Small intestine (tissue), 7 donors: ENCODE measurements around the gene CNOT4. TPM values are rescaled to one million over a fixed set of nuclear protein-coding genes. Genes with fewer than 3 reads are reported as not detected.

Experiments
- DNase-seq, 2 donors: peaks; one replicate each; pipeline versions ENCODE4 v3.0.0 to v3.0.0-alpha.2; 2013
- FAIRE-seq: peaks from 2 replicates; lab custom pipeline; 2012; peaks lifted over from hg19 to GRCh38; lab: Jason Lieb, UNC
- H3K27ac ChIP-seq, 3 donors: one replicate each; pipeline ENCODE4 v1.5.1; 2013; ENCODE audit warnings: low read length in 2 of 3, mild to moderate bottlenecking in 2 of 3, control low read depth in 1 of 3, inconsistent platforms in 1 of 3, low read depth in 1 of 3, moderate library complexity in 1 of 3
- H3K27me3 ChIP-seq, 3 donors: one replicate each; pipeline ENCODE4 v1.6.1; 2013; ENCODE audit warnings: low read length in 3 of 3, inconsistent platforms in 1 of 3; ENCODE audit not compliant: control insufficient read depth in 3 of 3, insufficient read depth in 3 of 3
- H3K36me3 ChIP-seq, 3 donors: one replicate each; pipeline ENCODE4 v1.6.1; 2013; ENCODE audit warnings: low read length in 3 of 3, inconsistent platforms in 1 of 3, low read depth in 1 of 3, mild to moderate bottlenecking in 1 of 3, moderate library complexity in 1 of 3; ENCODE audit not compliant: control insufficient read depth in 3 of 3, insufficient read depth in 2 of 3
- H3K4me1 ChIP-seq, 3 donors: one replicate each; pipeline ENCODE4 v1.6.1; 2013; ENCODE audit warnings: low read length in 2 of 3, inconsistent platforms in 1 of 3, low read depth in 1 of 3, mild to moderate bottlenecking in 1 of 3, moderate library complexity in 1 of 3; ENCODE audit not compliant: control insufficient read depth in 3 of 3, insufficient read depth in 2 of 3
- H3K4me3 ChIP-seq, 3 donors: one replicate each; pipeline ENCODE4 v1.5.1; 2013; ENCODE audit warnings: low read length in 3 of 3, control low read depth in 1 of 3, inconsistent platforms in 1 of 3, low read depth in 1 of 3, mild to moderate bottlenecking in 1 of 3, moderate library complexity in 1 of 3
- H3K9me3 ChIP-seq, 2 donors: one replicate each; pipeline ENCODE4 v1.6.1; 2013; ENCODE audit warnings: low read depth in 1 of 2, low read length in 1 of 2; ENCODE audit not compliant: control insufficient read depth in 2 of 2, insufficient read depth in 1 of 2
- WGBS, 3 donors: extraction: QIAGEN DNeasy Blood & Tissue Kit; methylation state at CpG; one replicate each; pipeline ENCODE4 v1.1.7; 2013; 5-methylcytosine and 5-hydroxymethylcytosine counted together
- polyA plus RNA-seq, 4 donors: library from polyadenylated mRNA; stranded (reverse) in 3 of 4; unstranded in 1 of 4; fragments of 200-250 nt in 3 of 4; fragments of 120-200 nt in 1 of 4; gene quantifications; one replicate each; pipeline versions ENCODE4 v1.2.1 to v1.2.3, GENCODE V29; 2013
- donor health status: healthy with polysubstance abuse.
- donor health status: control.
- donor health status: control.
- donor health status: Bipolar disorder and iron deficiency.
- donor health status: healthy.

CNOT4 gene
- polyA plus RNA-seq, 4 donors: 5.1 to 19.3 (median 6.2) TPM

DNA sequence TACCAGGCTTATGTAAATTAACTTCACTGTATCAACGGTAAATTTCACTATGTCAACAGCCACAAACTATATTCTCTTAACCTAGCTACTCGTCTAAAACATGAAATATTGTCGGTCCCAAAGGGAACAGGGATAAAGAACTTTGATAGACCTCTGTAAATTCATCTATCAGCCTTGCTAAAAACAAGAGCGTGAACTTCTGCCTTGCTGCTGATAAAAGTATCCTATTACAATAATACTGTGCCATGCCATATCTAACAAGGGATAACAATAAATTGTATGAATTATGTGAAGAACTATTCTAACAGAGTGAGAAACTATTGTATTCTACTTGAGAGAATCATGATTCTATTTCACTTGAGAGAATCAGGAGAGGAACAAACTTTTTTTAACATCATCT is 117.2 kb downstream of the CNOT4 start:
- WGBS, 3 donors: 78 to 85% (median 79%) methylated on average over 4 of the region's 4 CpGs
- H3K36me3 ChIP-seq: peaks cover 4 to 11% (median 8%) of the 10 kb centered on the region in 3 donors
- H3K27ac ChIP-seq: no peak overlapping the region

DNA sequence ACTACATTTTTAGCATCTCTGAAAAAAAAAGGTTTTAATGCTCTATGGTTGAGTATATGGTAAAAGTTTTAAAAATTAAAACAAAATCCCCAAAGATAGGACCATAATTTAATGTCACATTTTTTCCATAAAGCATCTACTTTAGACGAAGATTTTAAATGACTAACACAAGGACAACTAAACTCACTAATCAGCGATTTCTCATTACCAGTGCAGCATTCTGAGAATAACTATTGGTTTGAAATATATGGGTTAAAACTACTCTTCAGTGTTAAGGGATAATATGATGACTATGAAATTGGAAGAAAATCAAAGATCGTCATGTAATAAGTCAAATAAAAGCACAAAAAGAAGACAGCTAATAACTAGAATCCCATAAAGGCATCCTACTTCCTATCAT is 118.4 kb downstream of the CNOT4 start:
- WGBS, 3 donors: 87 to 89% (median 88%) methylated on average over 3 of the region's 3 CpGs
- no peak for DNase-seq
- FAIRE-seq: no peak
- Histone ChIP-seq H3K4me1 (no peaks in the 10 kb centered on the region), H3K27ac (no peak overlapping the region), H3K27me3 (no peaks in the 10 kb centered on the region), H3K9me3 (no peaks in the 10 kb centered on the region), H3K4me3 (no peak overlapping the region), H3K36me3 (peaks cover 4 to 11% (median 8%) of the 10 kb centered on the region in 3 donors)

More for the DNA sequence above, 117.2 kb downstream of the CNOT4 start:
- no peaks in the 10 kb centered on the region for H3K9me3 ChIP-seq
- DNase-seq (no peak), FAIRE-seq (no peak)
- no peak overlapping the region for H3K4me3 ChIP-seq
- no peaks in the 10 kb centered on the region for H3K4me1 ChIP-seq
- no peaks in the 10 kb centered on the region for H3K27me3 ChIP-seq

DNA sequence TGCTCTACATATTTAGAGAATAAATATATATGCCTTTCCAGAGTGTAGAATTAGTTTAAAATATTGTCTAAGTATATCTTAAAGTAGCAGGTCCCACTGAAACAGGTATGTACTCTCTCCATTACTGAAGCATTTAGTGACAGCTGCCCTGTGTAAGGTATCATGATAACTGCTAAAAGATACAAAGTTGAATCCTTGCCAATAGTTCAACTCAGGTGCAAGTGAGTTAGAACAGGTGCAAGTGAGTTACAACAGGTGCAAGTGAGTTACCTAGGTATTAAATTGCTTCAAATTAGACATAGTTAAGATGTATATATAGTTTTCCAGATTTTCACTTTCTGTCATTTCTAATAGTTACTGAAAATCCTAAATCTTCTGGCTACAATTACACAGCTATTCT is 119.1 kb downstream of the CNOT4 start:
- Histone ChIP-seq H3K4me3 (no peak overlapping the region), H3K27ac (no peak overlapping the region), H3K4me1 (no peaks in the 10 kb centered on the region), H3K27me3 (no peaks in the 10 kb centered on the region), H3K9me3 (no peaks in the 10 kb centered on the region), H3K36me3 (peaks cover 4 to 11% (median 8%) of the 10 kb centered on the region in 3 donors)
- FAIRE-seq (no peak), DNase-seq (peak in 1 of 2 donors; percentile 9)

DNA sequence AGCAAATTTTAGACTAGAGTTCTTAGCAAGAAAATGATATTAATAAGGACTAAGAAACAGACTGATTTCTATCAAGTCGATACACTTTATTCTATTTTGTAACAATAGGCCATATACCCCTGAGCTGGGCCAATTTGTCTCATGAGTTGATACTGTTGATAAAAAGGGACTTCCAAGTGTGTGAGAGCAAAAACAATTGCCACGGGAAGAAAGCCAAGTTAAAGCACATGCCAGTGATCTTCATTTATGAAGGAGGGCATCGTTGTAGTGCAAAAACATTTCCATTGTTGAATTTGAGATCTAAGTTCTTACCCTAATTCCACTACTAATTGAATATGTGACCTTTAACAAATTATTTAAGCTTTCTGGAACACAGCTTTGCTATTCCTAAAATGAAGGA is 119.9 kb downstream of the CNOT4 start:
- DNase-seq: no peak
- Histone ChIP-seq H3K27me3 (no peaks in the 10 kb centered on the region), H3K27ac (no peak overlapping the region), H3K4me1 (no peaks in the 10 kb centered on the region), H3K36me3 (peaks cover 6 to 8% (median 7%) of the 10 kb centered on the region in 3 donors), H3K4me3 (no peak overlapping the region), H3K9me3 (no peaks in the 10 kb centered on the region)
- WGBS, 3 donors: 38 to 67% (median 50%) methylated on average over 3 of the region's 3 CpGs
- FAIRE-seq: no peak

DNA sequence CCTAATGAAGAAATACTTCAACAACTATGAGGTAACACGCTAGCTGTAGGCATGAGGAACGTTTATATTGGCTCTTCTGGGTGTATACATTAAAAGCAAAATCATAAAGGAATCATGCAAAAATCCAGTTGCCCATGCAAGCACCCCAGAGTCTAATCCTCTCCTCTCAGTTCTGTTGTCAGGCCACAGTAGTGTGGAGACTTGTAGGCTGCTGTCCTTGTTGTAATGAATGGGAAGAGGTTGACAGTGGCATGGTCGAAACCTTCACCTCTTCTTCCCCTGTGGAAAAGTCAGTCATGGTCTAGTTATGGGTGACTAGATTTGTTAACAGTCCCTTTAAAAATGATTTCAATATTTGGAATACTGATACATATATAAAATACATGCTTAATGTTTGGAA is 121.3 kb downstream of the CNOT4 start:
- Histone ChIP-seq H3K9me3 (no peaks in the 10 kb centered on the region), H3K36me3 (peaks cover 0 to 4% (median 3%) of the 10 kb centered on the region in 3 donors), H3K4me3 (no peak overlapping the region), H3K27me3 (no peaks in the 10 kb centered on the region), H3K4me1 (no peaks in the 10 kb centered on the region), H3K27ac (no peak overlapping the region)
- DNase-seq (no peak), FAIRE-seq (no peak)
- 87 to 95% (median 90%) methylated on average over 3 of the region's 3 CpGs for WGBS, 3 donors

DNA sequence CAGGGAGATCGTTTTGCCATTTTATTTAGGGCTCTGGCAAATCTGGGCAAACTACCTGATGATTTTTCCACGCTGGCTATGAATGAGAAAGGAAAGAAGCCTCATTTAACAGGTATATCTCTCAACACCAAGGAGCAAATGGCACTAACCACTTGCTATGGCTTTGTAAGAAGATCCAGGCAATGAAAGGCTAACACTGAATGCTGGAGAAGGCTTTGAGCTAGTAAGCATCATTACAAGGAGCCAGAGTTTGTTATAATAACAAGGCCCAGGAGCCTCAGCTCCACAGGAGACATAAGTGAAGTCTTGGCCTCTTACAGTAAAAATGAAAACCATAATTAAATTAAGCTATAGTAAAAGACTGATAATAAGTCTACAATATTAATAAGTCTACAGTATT is 123.1 kb downstream of the CNOT4 start:
- no peaks in the 10 kb centered on the region for H3K27me3 ChIP-seq
- 90 to 91% (median 90%) methylated on average over 2 of the region's 2 CpGs for WGBS, 3 donors
- H3K27ac ChIP-seq: no peak overlapping the region
- H3K4me3 ChIP-seq: no peak overlapping the region
- peaks cover 0 to 2% (median 0%) of the 10 kb centered on the region in 3 donors for H3K4me1 ChIP-seq
- FAIRE-seq: no peak
- no peaks in the 10 kb centered on the region for H3K9me3 ChIP-seq
- DNase-seq: no peak
- peaks cover 0 to 4% (median 3%) of the 10 kb centered on the region in 3 donors for H3K36me3 ChIP-seq

DNA sequence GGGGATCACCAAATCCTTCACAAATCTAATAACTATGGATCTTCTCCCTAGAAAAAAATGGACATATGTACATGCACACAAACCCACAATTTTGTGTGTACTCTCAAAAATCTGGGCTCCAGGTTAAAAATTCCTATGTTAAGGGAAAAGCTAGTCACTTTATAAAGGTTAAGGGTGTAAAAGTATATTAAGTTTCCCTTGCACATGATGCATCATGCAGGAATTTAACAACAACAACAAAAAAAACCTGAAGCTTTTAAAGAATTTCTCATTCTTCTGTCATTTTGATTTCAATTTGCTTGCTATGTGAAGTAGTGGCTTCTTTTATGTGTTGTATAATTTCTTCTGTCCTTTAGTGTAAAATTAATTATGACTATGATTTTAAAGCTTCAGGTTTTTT is 123.7 kb downstream of the CNOT4 start:
- H3K27ac ChIP-seq: no peak overlapping the region
- FAIRE-seq: no peak
- H3K4me1 ChIP-seq: peaks cover 0 to 8% (median 0%) of the 10 kb centered on the region in 3 donors
- no peaks in the 10 kb centered on the region for H3K9me3 ChIP-seq
- H3K27me3 ChIP-seq: no peaks in the 10 kb centered on the region
- no peak for DNase-seq
- H3K36me3 ChIP-seq: peaks cover 0 to 4% (median 3%) of the 10 kb centered on the region in 3 donors
- H3K4me3 ChIP-seq: no peak overlapping the region

DNA sequence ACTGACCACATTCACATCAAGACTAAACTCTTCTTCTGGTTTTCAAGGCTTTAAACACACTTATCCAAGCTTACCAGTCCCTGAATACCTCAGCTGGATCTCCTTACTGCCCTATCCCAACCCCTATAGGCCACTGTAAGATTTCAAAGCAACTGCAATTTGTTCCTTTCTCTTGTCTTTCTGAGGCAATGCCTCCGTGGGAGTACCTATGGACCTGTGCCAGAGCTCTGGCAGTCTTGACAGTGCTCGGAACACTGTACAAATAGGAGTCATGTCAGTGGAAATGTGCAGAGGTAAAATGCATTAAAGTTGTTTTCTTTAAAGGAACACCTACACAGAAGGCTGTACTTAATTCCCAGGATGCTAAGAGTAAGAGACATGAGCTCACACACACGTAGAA is 124.7 kb downstream of the CNOT4 start:
- 82 to 85% (median 83%) methylated on average over 3 of the region's 3 CpGs for WGBS, 3 donors
- FAIRE-seq (no peak), DNase-seq (no peak)

DNA sequence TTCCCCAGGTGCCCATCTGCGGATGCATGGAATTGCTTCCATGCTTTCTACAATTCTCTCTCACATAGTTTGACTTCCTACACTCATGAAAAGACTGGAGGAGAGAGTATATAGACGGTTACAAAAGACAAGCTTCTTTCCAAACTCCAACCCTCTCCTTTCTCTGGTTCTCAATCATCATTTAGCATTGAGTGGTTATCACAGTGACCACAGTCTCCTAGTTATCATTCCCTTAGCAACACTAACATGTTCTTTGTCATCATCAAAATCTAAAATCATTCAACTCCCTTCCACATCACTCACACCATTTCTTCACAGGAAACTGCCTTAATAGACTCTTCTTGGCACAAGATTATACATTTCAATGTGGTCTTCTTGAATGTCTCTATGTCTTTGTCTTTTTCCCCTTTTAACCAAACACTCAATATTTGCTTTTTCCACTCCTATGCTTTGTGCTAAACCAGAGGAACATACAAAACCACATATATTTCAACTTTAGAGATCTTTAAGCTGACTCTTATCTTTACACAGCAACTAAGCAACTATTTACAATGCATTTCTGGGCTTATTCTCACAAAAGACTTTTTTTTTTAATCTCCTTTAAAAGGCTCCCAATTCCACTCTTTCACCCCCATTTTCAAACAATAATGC is 126.3 kb downstream of the CNOT4 start:
- H3K4me3 ChIP-seq: no peak overlapping the region
- FAIRE-seq (no peak), DNase-seq (no peak)
- H3K9me3 ChIP-seq: no peaks in the 10 kb centered on the region
- H3K27ac ChIP-seq: no peak overlapping the region
- H3K27me3 ChIP-seq: no peaks in the 10 kb centered on the region
- WGBS, 3 donors: 89 to 96% (median 91%) methylated on average over 2 of the region's 2 CpGs
- peaks cover 0 to 8% (median 0%) of the 10 kb centered on the region in 3 donors for H3K4me1 ChIP-seq
- peaks cover 2 to 5% (median 2%) of the 10 kb centered on the region in 3 donors for H3K36me3 ChIP-seq

More for the DNA sequence above, 124.7 kb downstream of the CNOT4 start:
- Histone ChIP-seq H3K4me3 (no peak overlapping the region), H3K36me3 (peaks cover 0 to 5% (median 4%) of the 10 kb centered on the region in 3 donors), H3K4me1 (peaks cover 0 to 8% (median 0%) of the 10 kb centered on the region in 3 donors), H3K27me3 (no peaks in the 10 kb centered on the region), H3K9me3 (no peaks in the 10 kb centered on the region), H3K27ac (no peak overlapping the region)
